Kidney glomerular epithelial cell (primary cell): ENCODE data around the gene TFIP11.

ENCODE experiments used
- DNase-seq: peaks from one replicate; lab custom pipeline; 2025; lab: John Stamatoyannopoulos, UW

Gene TFIP11

GRCh38 chr22:26503758-26504157, 8.5 kb downstream of the TFIP11 start:
- no peak for DNase-seq

GRCh38 chr22:26502688-26503561, 9.3 kb downstream of the TFIP11 start:
- no peak for DNase-seq

GRCh38 chr22:26501996-26502395, 10.3 kb downstream of the TFIP11 start:
- no peak for DNase-seq

- no peak for DNase-seq
These were observed 13.0 kb downstream of the TFIP11 start for GRCh38 chr22:26499188-26499703.

GRCh38 chr22:26496456-26496855, 15.8 kb downstream of the TFIP11 start:
- no peak for DNase-seq

- DNase-seq, result no peak
These were observed 17.8 kb downstream of the TFIP11 start for GRCh38 chr22:26494506-26494905.

GRCh38 chr22:26492220-26492619, 20.1 kb downstream of the TFIP11 start:
- no peak for DNase-seq

GRCh38 chr22:26489447-26490036, 22.7 kb downstream of the TFIP11 start:
- DNase-seq, result no peak

- DNase-seq, result no peak
These were observed 24.3 kb downstream of the TFIP11 start for GRCh38 chr22:26487996-26488395.

- no peak for DNase-seq
These were observed 25.9 kb downstream of the TFIP11 start for GRCh38 chr22:26486394-26486793.

- no peak for DNase-seq
These were observed 26.4 kb downstream of the TFIP11 start for GRCh38 chr22:26485806-26486390.

- DNase-seq, result no peak
These were observed 27.3 kb downstream of the TFIP11 start for GRCh38 chr22:26485013-26485412.

- DNase-seq, result no peak
These were observed 27.9 kb downstream of the TFIP11 start for GRCh38 chr22:26484360-26484706.

- DNase-seq, result peak; percentile 83
These were observed 28.6 kb downstream of the TFIP11 start, which contains the start of the genes HPS4 and SRRD for GRCh38 chr22:26483439-26484359. TSS of gene HPS4 (minus strand) at chr22:26483783. CDS start at chr22:26481762, 2,021 bp downstream. TSS of gene SRRD (plus strand) at chr22:26483877. CDS start at chr22:26483891, 14 bp downstream.

- DNase-seq, result no peak
These were observed 29.2 kb downstream of the TFIP11 start for GRCh38 chr22:26483043-26483438.

- DNase-seq, result no peak
These were observed 30.1 kb downstream of the TFIP11 start for GRCh38 chr22:26482161-26482560.

- DNase-seq, result no peak
These were observed 30.6 kb downstream of the TFIP11 start for GRCh38 chr22:26481694-26482093.

GRCh38 chr22:26481112-26481693, 31.1 kb downstream of the TFIP11 start:
- no peak for DNase-seq

- no peak for DNase-seq
These were observed 31.7 kb downstream of the TFIP11 start for GRCh38 chr22:26480611-26480932.

GRCh38 chr22:26479792-26480610, 32.3 kb downstream of the TFIP11 start:
- DNase-seq, result no peak
